GM18858 (cell line): ENCODE measurements around the gene BSG.

Experiments
- ATAC-seq: cut with Tn5 transposase; IDR thresholded peaks from one replicate; pipeline ENCODE4 v1.9.1; 2021; ENCODE audit not compliant: unreplicated experiment

BSG gene

GRCh38 chr19:539429-540030, 32.9 kb upstream of the BSG start:
- ATAC-seq, result no peak

GRCh38 chr19:540867-541637, 31.3 kb upstream of the BSG start:
- ATAC-seq, result no peak

- no peak for ATAC-seq
Measured at GRCh38 chr19:541699-542098, 30.7 kb upstream of the BSG start.

DNA sequence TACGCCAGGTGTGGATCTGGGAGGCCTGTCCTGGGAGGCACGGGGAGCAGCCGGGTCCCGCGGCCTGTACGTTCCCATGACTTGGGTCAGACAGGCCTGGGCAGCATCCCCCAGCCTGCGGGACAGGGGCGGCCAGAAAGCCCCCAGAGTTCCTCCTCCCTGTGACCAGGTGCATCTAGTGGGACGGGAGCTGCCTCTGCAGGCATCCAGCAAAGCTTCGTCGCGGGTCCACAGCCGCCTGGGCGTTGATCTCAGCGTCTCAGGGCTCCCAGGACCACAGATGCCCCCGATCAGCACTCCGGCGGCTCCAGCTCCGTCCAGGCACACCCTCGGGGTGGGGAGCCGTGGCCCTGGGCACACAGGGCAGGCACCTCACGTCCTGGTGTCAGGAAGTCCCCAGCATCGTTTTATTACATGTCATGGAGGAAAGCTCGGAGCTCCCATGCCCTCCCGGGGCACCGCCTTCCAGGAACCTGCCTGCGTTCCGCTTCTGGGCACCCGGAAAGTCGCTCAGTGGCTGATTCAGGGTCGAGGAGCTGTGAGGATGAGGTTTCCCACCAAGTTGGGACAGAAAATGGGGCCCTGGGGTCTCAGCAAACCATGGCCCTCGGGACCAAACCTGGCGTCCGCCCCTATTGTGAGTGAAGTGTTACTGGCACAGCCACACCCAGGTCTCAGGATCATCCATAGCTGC, 30.1 kb upstream of the BSG start:
- ATAC-seq, result no peak

GRCh38 chr19:543910-544608, 28.3 kb upstream of the BSG start, which contains the start of gene GZMM:
TSS of gene GZMM (plus strand) at chr19:544053. CDS start at chr19:544072, 19 bp downstream.
- ATAC-seq, result no peak

- no peak for ATAC-seq
Measured at GRCh38 chr19:547117-547516, 25.3 kb upstream of the BSG start.

DNA sequence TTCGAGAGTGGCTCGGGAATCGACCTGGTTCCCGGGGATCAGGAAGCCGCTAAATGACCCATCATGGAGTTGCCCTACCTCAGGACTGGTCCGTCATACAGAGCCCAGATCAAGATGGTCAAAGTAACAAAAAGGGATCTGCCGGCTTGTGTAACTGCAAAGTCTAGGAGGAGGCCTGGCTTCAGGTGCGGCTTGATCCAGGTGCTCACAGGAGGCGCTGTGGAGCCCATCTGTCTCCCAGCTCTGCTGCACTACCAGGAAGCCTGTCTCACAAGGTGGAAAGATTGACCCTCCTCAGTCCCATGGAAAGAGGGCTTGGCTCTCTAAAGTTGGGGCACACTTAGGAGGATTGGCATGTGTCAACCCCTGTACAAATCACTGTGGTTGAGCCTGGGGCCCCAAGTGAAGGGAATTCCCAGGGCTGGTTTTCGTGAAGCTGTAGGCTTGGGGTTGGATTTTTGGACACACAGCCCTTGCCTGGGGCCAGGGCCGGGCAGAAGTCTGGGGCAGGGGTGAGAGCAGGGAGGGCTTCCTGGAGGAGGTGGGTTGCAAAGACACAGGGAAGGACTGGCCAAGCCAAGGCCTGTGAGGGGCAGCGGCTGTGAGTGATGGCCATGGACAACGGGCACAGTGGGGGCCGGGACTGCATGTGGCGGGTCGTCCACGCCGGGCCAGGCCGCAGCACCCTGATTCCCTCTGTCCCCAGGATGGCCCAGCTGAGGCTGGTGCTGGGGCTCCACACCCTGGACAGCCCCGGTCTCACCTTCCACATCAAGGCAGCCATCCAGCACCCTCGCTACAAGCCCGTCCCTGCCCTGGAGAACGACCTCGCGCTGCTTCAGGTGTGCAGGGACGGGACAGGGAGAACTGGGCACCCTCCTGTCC, 24.3 kb upstream of the BSG start:
- ATAC-seq, result no peak

DNA sequence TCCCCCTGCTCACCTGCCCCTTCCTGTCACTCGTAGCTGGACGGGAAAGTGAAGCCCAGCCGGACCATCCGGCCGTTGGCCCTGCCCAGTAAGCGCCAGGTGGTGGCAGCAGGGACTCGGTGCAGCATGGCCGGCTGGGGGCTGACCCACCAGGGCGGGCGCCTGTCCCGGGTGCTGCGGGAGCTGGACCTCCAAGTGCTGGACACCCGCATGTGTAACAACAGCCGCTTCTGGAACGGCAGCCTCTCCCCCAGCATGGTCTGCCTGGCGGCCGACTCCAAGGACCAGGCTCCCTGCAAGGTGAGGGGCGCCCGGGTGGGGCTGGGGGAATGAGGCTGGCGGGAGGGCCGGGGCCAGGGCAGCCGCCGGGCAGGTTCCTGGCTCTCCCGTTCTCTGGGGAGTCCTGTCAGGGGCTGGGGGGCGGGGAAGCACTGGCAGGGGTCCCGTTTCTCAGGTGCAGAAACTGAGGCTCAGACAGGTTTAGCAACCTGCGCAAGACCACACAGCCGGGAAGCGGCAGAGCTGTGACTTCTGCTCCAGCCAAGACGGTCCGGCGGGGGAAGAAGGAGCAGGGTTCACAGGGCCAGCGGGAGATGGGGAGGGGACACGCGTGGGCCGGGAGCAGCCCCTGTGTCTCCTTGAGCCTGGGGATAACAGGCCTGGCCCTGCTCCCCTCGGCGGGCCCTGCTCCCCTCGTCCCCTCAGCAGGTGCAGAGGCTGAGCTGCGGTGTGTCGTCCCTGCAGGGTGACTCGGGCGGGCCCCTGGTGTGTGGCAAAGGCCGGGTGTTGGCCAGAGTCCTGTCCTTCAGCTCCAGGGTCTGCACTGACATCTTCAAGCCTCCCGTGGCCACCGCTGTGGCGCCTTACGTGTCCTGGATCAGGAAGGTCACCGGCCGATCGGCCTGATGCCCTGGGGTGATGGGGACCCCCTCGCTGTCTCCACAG, 23.2 kb upstream of the BSG start:
- no peak for ATAC-seq

- ATAC-seq, result no peak
Measured at GRCh38 chr19:554817-555216, 17.6 kb upstream of the BSG start.

DNA sequence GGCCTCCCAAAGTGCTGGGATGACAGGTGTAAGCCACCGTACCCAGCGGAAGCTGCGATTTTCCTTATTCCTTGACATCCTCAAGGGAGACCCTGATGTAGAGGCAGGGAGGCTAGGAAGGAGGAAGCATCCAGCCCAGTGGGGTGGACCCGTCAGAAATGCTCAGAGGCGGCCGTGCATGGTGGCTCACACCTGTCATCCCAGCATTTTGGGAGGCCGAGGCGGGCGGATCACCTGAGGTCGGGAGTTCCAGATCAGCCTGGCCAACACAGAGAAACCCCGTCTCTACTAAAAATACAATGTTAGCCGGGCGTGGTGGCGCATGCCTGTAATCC, 17.0 kb upstream of the BSG start:
- no peak for ATAC-seq

- ATAC-seq, result no peak
Measured at GRCh38 chr19:556611-557382, 15.6 kb upstream of the BSG start.

GRCh38 chr19:558770-559439, 13.5 kb upstream of the BSG start:
- ATAC-seq, result no peak

- no peak for ATAC-seq
Measured at GRCh38 chr19:560121-560520, 12.3 kb upstream of the BSG start.

GRCh38 chr19:566403-566802, 6.0 kb upstream of the BSG start:
- ATAC-seq, result no peak

DNA sequence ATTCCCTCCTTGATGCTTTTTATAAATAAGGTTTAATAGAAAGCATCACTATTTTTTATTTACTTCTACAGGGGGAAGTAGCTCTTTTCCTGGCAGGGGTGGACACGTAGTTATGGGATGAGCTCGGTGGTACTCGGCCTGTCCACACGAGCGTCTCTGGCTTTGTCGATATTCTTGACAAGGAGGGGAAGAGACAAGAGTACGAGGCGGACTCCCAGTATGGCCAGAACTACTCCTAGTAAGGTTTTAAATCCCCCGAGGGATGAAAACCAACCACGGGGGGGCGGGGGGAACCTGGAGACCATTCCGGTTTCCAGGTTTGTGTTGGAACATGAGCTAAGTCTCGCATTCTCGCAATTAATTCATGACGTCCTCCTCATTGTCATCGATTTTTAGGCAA, 5.6 kb upstream of the BSG start:
- no peak for ATAC-seq

- no peak for ATAC-seq
Measured at GRCh38 chr19:567296-567900, 5.0 kb upstream of the BSG start.

GRCh38 chr19:570251-570686, 2.1 kb upstream of the BSG start:
- no peak for ATAC-seq
